K562 (cell line): Measurements from ENCODE around the gene CALHM2. TPM values are rescaled to one million over a fixed set of nuclear protein-coding genes. Genes with fewer than 3 reads are reported as not detected.
A peak's percentile ranks its signal among the peaks of the same experiment; 100 is the strongest.

Experiments
- ATAC-seq: fragments of 200-7000 bp; cut with Tn5 transposase; 3 replicates; pipeline ENCODE4 v1.9.1; 2020; ENCODE audit warnings: moderate library complexity
- BruUV-seq: library from RNA; stranded (reverse); fragments of 400-500 nt; replicated peaks from 2 replicates; lab custom pipeline; 2021; lab: Mats Ljungman, UMichigan
- CTCF ChIA-PET: fragments of 300-600 bp; formaldehyde crosslinking; extraction: SDS; loops from one replicate; lab custom pipeline; 2021; ENCODE audit warnings: low intra/inter-chr PET ratio; lab: Yijun Ruan, JAX
- POLR2A ChIA-PET: fragments of 300-600, 350-650 bp; sonication (Branson Sonifier 250); formaldehyde crosslinking; extraction: SDS; loops from one replicate; lab custom pipeline; 2021; ENCODE audit warnings: antibody characterized with exemption, inconsistent platforms; lab: Yijun Ruan, JAX
- DNase-seq, 4 experiments: peaks; one replicate each; pipeline versions ENCODE4 v3.0.0 to v3.0.0-alpha.2; 2011 to 2018; ENCODE audit warnings: low spot score in 3 of 4, mixed read lengths in 3 of 4; ENCODE audit errors: extremely low read depth in 1 of 4
- FAIRE-seq: peaks from 2 replicates; lab custom pipeline; 2011; peaks lifted over from hg19 to GRCh38; lab: Jason Lieb, UNC
- H2AFZ ChIP-seq: 2 replicates; pipeline ENCODE4 v1.6.0; 2011; ENCODE audit warnings: low read depth, low read length, control low read depth, inconsistent platforms
- H3K27ac ChIP-seq: fragments of 200-600 bp; 3 replicates; pipeline ENCODE4 v1.8.0; 2011; ENCODE audit warnings: low read depth, mild to moderate bottlenecking, control low read depth, inconsistent platforms, low read length, moderate library complexity, mixed read lengths; ENCODE audit errors: extremely low read depth
- H3K27me3 ChIP-seq, 2 experiments: fragments of 300-600 bp in 1 of 2; 2 replicates in 1 of 2; 3 replicates in 1 of 2; pipeline versions ENCODE4 v1.6.0 to v1.8.0; 2011; ENCODE audit warnings: inconsistent platforms in 2 of 2, low read length in 2 of 2, mild to moderate bottlenecking in 1 of 2, mixed read lengths in 1 of 2, moderate library complexity in 1 of 2; ENCODE audit not compliant: control insufficient read depth in 2 of 2, insufficient read depth in 2 of 2
- H3K36me3 ChIP-seq: fragments of 300-600 bp; 3 replicates; pipeline ENCODE4 v1.8.0; 2011; ENCODE audit warnings: mild to moderate bottlenecking, low read length, inconsistent platforms; ENCODE audit not compliant: control insufficient read depth, insufficient read depth
- H3K4me1 ChIP-seq, 2 experiments: fragments of 200-600 bp in 1 of 2; replicated peaks in 1 of 2; 2 replicates in 1 of 2; 3 replicates in 1 of 2; pipeline versions ENCODE4 v1.5.1 to v1.8.0; 2011; ENCODE audit warnings: inconsistent platforms in 2 of 2, low read length in 2 of 2, mild to moderate bottlenecking in 1 of 2, mixed read lengths in 1 of 2, moderate library complexity in 1 of 2; ENCODE audit not compliant: control insufficient read depth in 2 of 2, insufficient read depth in 2 of 2
- H3K4me2 ChIP-seq: 2 replicates; pipeline ENCODE4 v1.6.1; 2011; ENCODE audit warnings: low read length, control low read depth, inconsistent platforms, mixed read lengths; ENCODE audit not compliant: insufficient read depth
- H3K4me3 ChIP-seq: fragments of 200-600 bp; sonication (generic), shearing (Covaris generic); 2 replicates; pipeline ENCODE4 v1.5.1; 2016; ENCODE audit warnings: control low read depth, inconsistent platforms
- H3K79me2 ChIP-seq: fragments of 200-600 bp; 3 replicates; pipeline ENCODE4 v1.8.0; 2011; ENCODE audit warnings: low read length, inconsistent platforms; ENCODE audit not compliant: control insufficient read depth, insufficient read depth
- H3K9ac ChIP-seq, 2 experiments: 2 replicates each; pipeline versions ENCODE4 v1.6.0 to v1.6.1; 2011; ENCODE audit warnings: low read depth in 2 of 2, low read length in 2 of 2, control low read depth in 1 of 2, inconsistent platforms in 1 of 2, mild to moderate bottlenecking in 1 of 2, mixed read lengths in 1 of 2; ENCODE audit not compliant: insufficient read depth in 1 of 2
- H3K9me1 ChIP-seq: one replicate; pipeline ENCODE4 v1.6.0; 2011; ENCODE audit warnings: inconsistent platforms, mild to moderate bottlenecking, low read length, moderate library complexity; ENCODE audit not compliant: control insufficient read depth, insufficient read depth
- H3K9me3 ChIP-seq: replicated peaks from 2 replicates; pipeline ENCODE4 v1.5.1; 2011; ENCODE audit warnings: low read depth, low read length, inconsistent platforms; ENCODE audit not compliant: control insufficient read depth, insufficient read depth
- H4K20me1 ChIP-seq: replicated peaks from 2 replicates; pipeline ENCODE4 v1.6.1; 2011; ENCODE audit warnings: low read length, inconsistent platforms, mixed read lengths; ENCODE audit not compliant: control insufficient read depth, insufficient read depth
- HDAC8 ChIP-seq: fragments of 450-650 bp; IDR thresholded peaks from 2 replicates; pipeline ENCODE4 v1.6.1; 2016; ENCODE audit warnings: mild to moderate bottlenecking, missing genetic modification characterization, moderate library complexity, missing compliant biosample characterization
- MCM2 ChIP-seq: fragments of 450-650 bp; IDR thresholded peaks from 2 replicates; pipeline ENCODE4 v1.6.1; 2017; ENCODE audit warnings: low read depth, mild to moderate bottlenecking
- NUFIP1 ChIP-seq: fragments of 450-650 bp; IDR thresholded peaks from 2 replicates; pipeline ENCODE4 v1.6.1; 2018; ENCODE audit not compliant: partially characterized antibody
- RAD21 ChIP-seq, 2 experiments: fragments of 250-450 bp in 1 of 2; fragments of 450-650 bp in 1 of 2; sonication (Bioruptor Pico) in 1 of 2; formaldehyde crosslinking in 1 of 2; IDR thresholded peaks in 1 of 2; conservative IDR thresholded peaks in 1 of 2; 2 replicates each; pipeline versions ENCODE4 v1.4.0 to v1.8.0; 2020 to 2022; ENCODE audit warnings: mild to moderate bottlenecking in 2 of 2, moderate library complexity in 1 of 2
- WGBS: fragments of 100-300 bp; shearing (Covaris generic); methylation state at CpG from one replicate; pipeline ENCODE4 v1.1.6; 2016; ENCODE audit warnings: low coverage, mixed read lengths; ENCODE audit not compliant: insufficient coverage; ENCODE audit errors: missing lambda C conversion rate; 5-methylcytosine and 5-hydroxymethylcytosine counted together
- in situ Hi-C: fragments of 300-500 bp; cut with MboI; formaldehyde crosslinking; loops from 4 replicates; pipeline ENCODE4 v1.15.0; 2018; ENCODE audit warnings: inconsistent platforms, mixed read lengths
- intact Hi-C: fragments of 100-400 bp; cut with micrococcal nuclease; formaldehyde crosslinking; loops from 2 replicates; pipeline ENCODE4 v1.14.2; 2022
- polyA plus RNA-seq, 8 experiments: library from polyadenylated mRNA; depleted of rRNA in 4 of 8; stranded (reverse) in 5 of 8; unstranded in 3 of 8; fragments of >200 nt; fragmentation: Nextera tagmentation in 2 of 8; fragmentation: Illumina TruSeq in 1 of 8; extraction: Ambion mirVana in 2 of 8; extraction: Trizol in 1 of 8; gene quantifications; 2 replicates each; pipeline versions ENCODE4 v1.2.1 to v1.2.3, GENCODE V29; 2011 to 2014; ENCODE audit warnings: inconsistent platforms in 1 of 8, missing spikeins in 1 of 8
- total RNA-seq, 7 experiments: library from RNA; depleted of rRNA in 6 of 7; stranded (reverse); fragments of >200 nt in 6 of 7; fragmentation: Illumina TruSeq in 2 of 7; extraction: Trizol in 2 of 7; gene quantifications; 2 replicates each; pipeline versions ENCODE4 v1.2.1 to v1.2.3, GENCODE V29; 2011 to 2021; ENCODE audit warnings: low replicate concordance in 1 of 7

The CALHM2 gene
- total and polyA plus RNA-seq, 9 of the 15 experiments (the other 6 are each of a cell fraction or from before 2014, with no cell fraction given) = 0.08 to 0.14 (median 0.13) TPM; not detected in 6

- peaks cover 0 to 7% of the 10 kb centered on the region in 2 experiments; a peak in 2 of 5 replicates for H3K4me1 ChIP-seq
- H3K9me3 ChIP-seq = no peaks in the 10 kb centered on the region
- H3K27ac ChIP-seq = no peak overlapping the region
- H3K9me1 ChIP-seq = no peaks in the 10 kb centered on the region
- in situ Hi-C loops = no loop called here
- 76% methylated on average over 5 of the region's 12 CpGs for WGBS
- TSS peak; percentile 56 for BruUV-seq
- no peak overlapping the region for H3K4me3 ChIP-seq
- H3K79me2 ChIP-seq = no peaks in the 10 kb centered on the region
- no peak overlapping the region for H3K4me2 ChIP-seq
- ChIA-PET POLR2A (interaction anchor here (0.7 kb wide), 1 partner anchor 391 kb away, joined by 3 read pairs; no protein-coding TSS in a partner anchor), CTCF (no interaction called here)
- intact Hi-C loops = no loop called here
- H3K9ac ChIP-seq = no peak overlapping the region
- H4K20me1 ChIP-seq = 0 out of 2 replicates have a peak, but pooled peaks cover 3% of the 10 kb centered on the region
- ATAC-seq (no peak), DNase-seq (no peak), FAIRE-seq (no peak)
- no peak overlapping the region for H2AFZ ChIP-seq
- peaks cover 67% of the 10 kb centered on the region; the same call in 2 of the 3 replicates for H3K36me3 ChIP-seq
- no peaks in the 10 kb centered on the region for H3K27me3 ChIP-seq
- no peak for TF ChIP-seq NUFIP1
- no peak for TF ChIP-seq MCM2
- no peak for TF ChIP-seq RAD21 (CRISPR knock-in tag; conservative IDR thresholded peaks at IDR 0.05 in 1 of 2, IDR thresholded peaks at IDR 0.05 in 1 of 2)
- TF ChIP-seq HDAC8 (tag) = no peak
Observed at GRCh38 chr10:103445767-103446567, 6.2 kb downstream of the CALHM2 start.
